Activated CD4-positive, alpha-beta T cell treated with anti-CD3 and anti-CD28 coated beads, Interleukin-2, Interleukin-4, amounts not matched to agents 100 ng/mL and 50 ng/mL, durations not matched to agents 16 hours and 8 hours (primary cell): Measurements from ENCODE around the gene APEX1.
A peak's percentile ranks its signal among the peaks of the same experiment; 100 is the strongest.
"Not testable (repeated sequence)": the region's sequence is repeated elsewhere in the genome, so short reads cannot be mapped to it uniquely, and the experiment has no call there.

ENCODE experiments used
- DNase-seq: peaks from one replicate; pipeline ENCODE4 v3.0.0-alpha.2; 2020; ENCODE audit warnings: low spot score

Gene APEX1

DNA sequence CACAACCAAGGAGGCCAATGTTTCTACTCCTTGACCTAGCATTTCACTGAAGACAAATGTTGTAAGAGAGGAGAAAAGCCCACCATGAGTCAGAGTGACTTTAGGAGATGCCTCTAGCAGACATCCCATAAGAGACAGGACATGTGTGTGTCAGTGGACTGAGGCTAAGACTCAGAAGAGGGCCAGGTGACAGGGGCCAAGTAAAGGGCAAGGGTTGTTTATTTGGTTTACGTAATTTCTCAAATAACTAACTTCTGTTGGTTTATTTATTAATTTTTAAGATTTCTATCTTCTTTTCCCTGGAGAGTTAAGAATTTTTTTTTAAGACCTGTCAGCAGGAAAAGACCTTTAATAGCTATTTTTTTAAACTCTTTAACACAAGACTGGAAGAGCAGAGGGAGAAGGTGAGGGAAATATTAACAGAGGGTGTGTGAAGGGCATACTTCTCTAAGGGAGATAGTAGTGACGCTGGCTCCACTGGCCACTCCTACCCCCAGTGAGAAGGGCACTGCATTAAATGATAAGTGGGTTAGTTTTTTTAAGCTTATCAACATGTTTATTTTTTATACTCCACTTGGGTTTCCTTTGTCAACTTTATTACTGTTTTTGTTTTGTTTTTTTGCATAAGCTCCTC lies 17.6 kb downstream of the APEX1 start:
- no peak for DNase-seq

DNA sequence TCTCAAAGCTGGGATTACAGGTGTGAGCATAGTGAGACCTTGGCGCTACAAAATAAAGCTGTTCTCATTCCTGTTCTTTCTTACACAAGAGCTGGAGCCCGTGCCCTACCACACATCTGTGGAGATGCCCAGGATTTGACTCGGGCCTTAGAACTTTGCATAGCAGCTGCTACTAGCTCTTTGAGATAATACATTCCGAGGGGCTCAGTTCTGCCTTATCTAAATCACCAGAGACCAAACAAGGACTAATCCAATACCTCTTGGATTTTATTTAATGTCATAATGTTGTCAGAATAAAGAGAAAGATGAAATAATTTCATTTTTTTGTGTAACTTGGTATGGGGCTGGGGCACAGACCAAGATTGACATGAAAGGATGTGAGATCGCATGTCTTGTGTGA lies 21.8 kb downstream of the APEX1 start:
- no peak for DNase-seq

DNA sequence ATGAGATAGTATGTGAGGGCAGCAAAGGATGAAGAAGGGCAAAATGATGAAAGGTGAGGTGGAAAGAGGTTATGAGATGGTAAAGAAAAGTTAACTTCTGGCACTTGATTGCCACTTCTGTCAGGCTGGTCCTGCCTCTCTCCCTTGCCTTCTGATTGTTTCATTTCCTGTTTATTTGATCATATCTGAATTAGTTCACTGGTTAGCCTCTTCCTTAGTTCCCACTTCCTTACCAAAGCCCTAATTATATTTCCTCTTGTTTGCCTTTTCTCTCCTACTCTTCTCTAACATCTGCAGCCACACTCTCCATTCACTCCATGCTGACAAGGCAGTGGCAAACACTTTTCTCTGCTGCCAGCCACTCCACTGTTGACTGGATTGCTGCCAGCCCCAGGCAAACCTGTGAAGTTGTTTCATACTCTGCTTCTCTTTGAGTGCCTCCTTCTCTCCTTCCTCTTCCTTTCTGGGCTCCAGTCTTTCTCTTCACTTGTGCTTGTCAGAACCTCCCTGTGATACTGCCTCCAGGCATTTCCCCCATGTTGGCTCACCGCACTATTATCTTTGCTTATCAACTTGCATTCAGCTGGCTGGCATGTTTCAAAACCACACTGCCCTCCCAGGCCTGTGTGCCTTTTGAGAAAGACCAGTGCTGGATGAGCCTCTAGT lies 22.3 kb downstream of the APEX1 start:
- DNase-seq = peak; percentile 40

DNA sequence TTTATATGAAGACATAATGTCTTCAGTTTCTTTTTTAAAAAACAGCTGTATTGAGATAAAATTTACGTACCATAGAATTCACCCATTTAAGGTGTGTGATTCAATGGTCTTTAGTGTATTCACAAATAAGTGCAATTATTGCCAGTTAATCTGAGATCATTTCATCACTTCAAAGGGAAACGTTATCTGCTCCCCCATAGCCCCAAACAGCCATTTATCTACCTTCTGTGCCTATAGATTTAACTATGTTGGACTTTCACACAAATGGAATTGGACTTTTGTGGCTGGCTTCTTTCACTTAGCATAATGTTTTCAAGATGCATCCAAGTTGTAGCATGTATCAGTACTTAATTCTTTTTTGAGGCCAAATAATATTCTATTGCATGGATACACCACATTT lies 23.9 kb downstream of the APEX1 start:
- DNase-seq = no peak

GRCh38 chr14:20482382-20482781 lies 27.4 kb downstream of the APEX1 start:
- no peak for DNase-seq

DNA sequence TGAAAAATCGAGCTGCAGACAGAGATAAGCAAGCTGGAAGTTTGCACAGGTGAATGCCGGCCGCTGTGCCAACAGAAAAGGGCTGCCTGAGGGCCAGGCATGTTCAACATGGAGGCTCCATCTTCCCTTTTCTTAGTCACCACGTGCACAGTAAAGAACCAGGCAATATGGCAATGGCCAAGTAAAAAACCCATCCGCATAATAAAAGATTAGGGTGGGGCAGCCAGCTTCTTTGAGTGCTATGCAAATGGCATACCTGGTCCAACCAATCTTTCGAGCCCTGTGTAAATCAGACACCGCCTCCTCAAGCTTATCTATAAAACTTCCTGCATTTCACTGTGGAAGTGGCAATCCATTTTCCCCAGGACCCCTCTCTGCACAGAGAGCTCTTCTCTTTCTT lies 30.9 kb downstream of the APEX1 start:
- no peak for DNase-seq

DNA sequence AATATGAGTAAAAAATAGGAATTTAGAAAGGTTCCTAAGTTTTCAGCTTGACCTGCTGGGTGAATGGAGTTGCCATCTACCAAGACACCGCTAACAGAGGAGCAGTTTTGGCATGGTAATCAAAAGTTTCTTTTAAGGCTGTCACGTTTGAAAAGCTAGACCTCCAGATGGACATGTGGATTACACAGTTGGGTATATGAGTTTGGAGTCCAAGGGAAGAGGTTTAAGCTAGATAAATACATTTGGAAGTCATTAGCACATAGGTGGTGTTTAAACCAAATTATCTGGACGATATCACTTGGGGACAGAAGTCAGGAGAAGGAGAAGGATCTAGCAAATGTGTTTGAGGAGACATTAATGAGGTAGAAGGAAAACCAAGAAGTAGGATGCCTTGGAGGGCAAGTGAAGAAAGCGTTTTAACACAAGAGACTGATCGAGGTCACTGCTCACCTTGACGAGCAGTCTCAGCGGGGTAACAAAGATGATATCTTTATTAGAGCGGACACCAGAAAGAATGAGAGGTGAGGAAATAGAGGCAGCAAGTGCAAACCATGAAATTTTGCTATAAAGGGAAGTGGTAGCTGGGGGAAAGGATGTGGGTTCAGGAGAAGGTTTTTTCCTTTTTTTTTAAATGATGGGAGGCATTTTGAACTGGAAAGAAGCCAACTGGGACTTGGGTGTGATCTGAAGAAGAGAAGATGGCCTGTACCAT lies 31.8 kb downstream of the APEX1 start:
- no peak for DNase-seq

DNA sequence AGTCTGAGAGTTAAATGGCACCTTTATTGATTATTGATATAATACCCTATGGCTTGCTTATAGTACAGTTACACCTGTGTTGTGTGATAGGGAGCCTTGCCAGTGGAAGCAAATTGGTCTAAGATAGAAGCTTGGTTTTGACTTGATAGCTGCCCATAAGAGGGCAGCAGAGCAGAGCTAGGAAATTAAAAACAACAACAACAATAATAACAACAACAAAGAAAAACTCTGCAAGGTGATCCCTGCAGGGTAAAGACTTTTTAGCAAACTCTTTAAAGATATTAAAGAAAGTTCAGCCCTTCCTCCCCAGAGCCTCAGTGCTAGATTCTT lies 32.3 kb downstream of the APEX1 start:
- no peak for DNase-seq

DNA sequence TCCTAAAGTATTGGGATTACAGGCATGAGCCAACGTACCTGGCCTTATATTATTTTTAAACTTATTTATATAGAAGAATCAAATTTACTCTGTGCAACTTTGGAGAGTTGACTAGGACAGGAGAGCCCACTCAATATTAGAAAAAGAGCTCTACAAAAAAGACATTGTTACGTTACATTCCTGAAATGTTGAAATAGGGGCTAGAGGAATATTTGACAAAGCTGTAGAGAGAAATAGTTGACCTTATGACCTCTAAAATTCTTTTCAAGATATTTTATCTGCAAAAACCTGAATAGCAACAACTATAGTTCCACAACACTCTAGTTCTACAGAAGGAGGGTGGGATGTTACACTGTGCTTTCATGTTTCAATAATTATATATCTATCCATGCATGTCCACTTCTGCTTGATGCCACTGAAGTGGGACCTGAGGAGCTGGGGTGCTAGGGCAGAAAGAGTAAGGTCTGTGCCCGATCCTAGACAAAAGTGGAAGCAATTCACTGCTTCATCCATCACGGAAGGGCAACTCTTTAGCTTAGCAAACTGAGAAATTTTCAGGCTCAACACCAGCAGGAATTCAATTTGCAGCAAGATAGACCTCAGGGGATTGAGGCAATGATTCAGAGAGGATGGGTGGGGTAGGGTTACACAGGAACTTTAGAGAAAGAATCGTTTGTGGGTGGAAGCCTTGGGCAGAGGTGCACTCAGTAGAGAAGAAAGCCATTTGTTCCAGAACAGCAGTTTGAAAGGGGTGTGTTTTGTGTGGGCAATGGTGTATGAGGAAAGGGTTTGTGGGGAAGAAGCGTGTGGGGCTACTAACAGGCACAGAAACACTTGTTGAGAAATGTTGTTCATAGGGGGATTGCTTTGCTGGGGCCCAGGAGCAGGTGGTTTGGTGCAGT lies 34.3 kb downstream of the APEX1 start:
- no peak for DNase-seq

DNA sequence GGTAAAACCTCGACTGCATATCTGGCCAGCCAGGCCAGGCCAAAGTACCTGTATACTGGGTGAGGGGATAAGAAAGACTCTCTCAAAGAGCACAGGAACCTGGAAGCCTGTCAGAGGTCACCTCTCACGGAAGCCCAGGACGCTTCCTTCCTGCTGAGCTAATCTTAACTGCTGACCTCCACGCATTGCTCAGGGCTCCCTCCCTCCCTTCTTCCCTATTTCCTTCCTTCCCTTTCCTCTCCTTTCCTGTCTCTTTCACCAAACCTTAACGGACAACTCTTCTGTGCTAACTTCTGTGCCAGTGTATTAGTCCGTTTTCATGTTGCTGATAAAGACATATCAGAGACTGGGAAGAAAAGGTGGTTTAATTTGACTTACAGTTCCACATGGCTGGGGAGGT lies 35.5 kb downstream of the APEX1 start:
- no peak for DNase-seq

DNA sequence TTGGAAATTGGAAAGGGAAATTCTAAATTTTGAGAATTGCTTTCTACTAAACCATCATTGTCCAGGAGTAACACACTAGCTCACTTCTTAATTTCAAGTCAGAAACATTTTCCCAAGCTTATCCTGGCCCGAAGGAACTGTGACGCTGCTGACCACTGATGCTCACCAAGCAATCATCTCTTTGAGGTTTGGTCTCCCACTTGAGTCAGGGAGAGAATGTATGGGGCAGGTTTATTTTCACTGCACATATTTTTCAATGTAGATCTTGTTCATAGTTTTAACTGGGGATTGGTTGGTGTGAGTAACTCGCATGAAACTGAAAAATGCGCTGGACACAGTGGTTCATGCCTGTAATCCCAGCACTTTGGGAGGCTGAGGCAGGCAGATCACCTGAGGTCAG lies 37.5 kb downstream of the APEX1 start:
- DNase-seq = no peak

- no peak for DNase-seq
Measured at GRCh38 chr14:20493634-20494033, 38.6 kb downstream of the APEX1 start.

- DNase-seq = peak; percentile 48
Measured at GRCh38 chr14:20494935-20495766, 40.1 kb downstream of the APEX1 start.

- no peak for DNase-seq
Measured at GRCh38 chr14:20498622-20499021, 43.6 kb downstream of the APEX1 start.

DNA sequence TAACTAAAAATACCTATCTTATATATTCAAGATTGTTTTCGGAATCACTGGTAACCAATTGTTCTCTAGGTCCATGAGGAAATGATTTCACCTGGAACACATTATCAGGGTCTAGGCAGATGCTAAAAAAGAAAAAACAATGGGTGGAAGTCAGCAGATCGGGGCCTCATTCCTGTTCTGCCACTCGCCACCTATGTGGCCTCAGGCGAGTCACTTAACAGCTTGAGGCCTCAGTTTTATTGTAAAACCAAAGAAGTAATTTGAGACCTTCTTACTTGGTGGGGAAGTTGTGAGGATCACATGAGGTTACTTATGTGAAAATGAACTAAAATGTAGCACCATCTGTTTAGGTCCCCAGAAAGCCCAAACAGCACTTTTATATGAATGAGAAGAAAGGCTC lies 44.1 kb downstream of the APEX1 start:
- DNase-seq = no peak

GRCh38 chr14:20499881-20500280 lies 44.9 kb downstream of the APEX1 start:
- no peak for DNase-seq

- DNase-seq = no peak
Measured at GRCh38 chr14:20501346-20501745, 46.3 kb downstream of the APEX1 start.

DNA sequence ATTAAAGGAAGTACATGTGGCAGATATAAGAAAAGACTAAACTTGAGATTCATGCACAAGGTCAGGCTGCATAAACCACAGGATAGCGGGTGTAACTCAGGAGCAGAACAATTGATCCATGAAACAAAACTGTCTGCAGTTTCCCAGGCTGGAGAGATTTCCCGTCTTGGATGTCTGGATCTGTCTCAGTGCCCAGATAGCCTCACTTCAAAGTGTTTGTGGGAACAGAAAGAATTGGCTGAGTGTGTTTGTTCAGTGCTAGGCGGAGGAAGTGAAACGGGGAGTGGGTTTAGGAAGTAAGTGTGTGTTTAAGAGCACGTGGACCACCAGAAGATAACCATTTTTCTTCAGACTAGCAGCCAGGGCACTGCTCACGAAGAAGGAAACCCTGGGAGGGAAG lies 48.9 kb downstream of the APEX1 start:
- DNase-seq = no peak

DNA sequence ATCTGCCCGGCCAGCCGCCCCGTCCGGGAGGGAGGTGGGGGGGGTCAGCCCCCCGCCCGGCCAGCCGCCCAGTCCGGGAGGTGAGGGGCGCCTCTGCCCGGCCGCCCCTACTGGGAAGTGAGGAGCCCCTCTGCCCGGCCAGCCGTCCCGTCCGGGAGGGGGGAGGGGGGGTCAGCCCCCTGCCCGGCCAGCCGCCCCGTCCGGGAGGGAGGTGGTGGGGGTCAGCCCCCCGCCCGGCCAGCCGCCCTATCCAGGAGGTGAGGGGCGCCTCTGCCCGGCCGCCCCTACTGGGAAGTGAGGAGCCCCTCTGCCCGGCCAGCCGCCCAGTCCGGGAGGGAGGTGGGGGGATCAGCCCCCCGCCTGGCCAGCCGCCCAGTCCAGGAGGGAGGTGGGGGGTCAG lies 51.2 kb downstream of the APEX1 start:
- not testable (repeated sequence) for DNase-seq

GRCh38 chr14:20506752-20507151 lies 51.7 kb downstream of the APEX1 start:
- DNase-seq = not testable (repeated sequence)
